ENCODE data around the gene PGA4. TPM values are rescaled to one million over a fixed set of nuclear protein-coding genes. Genes with fewer than 3 reads are reported as not detected.

Gene PGA4
- total and polyA plus RNA-seq, 2 donors (not counting 3 experiments of a cell fraction or from before 2014, with no cell fraction given), result 0.15 TPM; not detected in 1

DNA sequence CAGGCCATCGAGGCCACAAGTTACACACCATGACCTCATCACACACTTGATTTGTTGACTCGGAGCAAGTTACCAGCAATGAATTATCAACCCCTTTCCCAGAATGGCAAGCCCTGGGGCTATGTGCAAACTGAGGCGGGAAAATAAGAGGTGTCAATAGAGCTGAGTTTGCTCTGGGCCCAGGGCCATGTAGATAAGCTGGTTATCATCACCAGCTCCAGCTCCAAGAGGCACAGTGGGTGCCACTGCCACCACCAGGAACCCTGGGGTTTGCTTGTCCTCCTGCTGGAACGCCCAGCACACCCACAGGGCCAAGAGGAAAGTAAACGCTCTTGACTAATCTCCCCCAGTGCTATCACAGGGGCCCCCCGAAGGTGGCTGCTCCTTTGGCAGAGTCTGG, 47.9 kb upstream of the PGA4 start:
- Histone ChIP-seq H3K4me1 (ENCODE audit: control insufficient read depth, extremely low read depth, insufficient read depth, low read length) (no peaks in the 10 kb centered on the region), H3K79me2 (ENCODE audit: control insufficient read depth, insufficient read depth, low read length) (no peaks in the 10 kb centered on the region), H3K27ac (ENCODE audit: insufficient read depth, low read depth, low read length) (no peak overlapping the region), H3K9me3 (replicated peaks; ENCODE audit: control insufficient read depth, insufficient read depth, low read length) (no peaks in the 10 kb centered on the region), H3K4me2 (ENCODE audit: insufficient read depth, low read length) (no peak overlapping the region), H3K27me3 (ENCODE audit: control insufficient read depth in 2 of 2, insufficient read depth in 2 of 2, low read length in 2 of 2) (peaks cover 5 to 16% of the 10 kb centered on the region in 2 experiments), H3K9me1 (replicated peaks; ENCODE audit: control insufficient read depth, extremely low read depth, insufficient read depth, low read length) (no peaks in the 10 kb centered on the region), H3K9ac (replicated peaks; ENCODE audit: extremely low read depth, insufficient read depth, low read length) (no peak overlapping the region), H3K4me3 (replicated peaks in 1 of 3; ENCODE audit: insufficient read depth in 1 of 3, low read depth in 1 of 3, low read length in 3 of 3) (no peak overlapping the region), H4K20me1 (replicated peaks; ENCODE audit: control insufficient read depth, extremely low read depth, insufficient read depth, low read length) (no peaks in the 10 kb centered on the region), H3K36me3 (ENCODE audit: control insufficient read depth in 2 of 2, extremely low read depth in 1 of 2, insufficient read depth in 2 of 2, low read length in 2 of 2) (no peaks in the 10 kb centered on the region), H2AFZ (ENCODE audit: low read depth, low read length) (no peak overlapping the region)
- BruUV-seq (replicated peaks), result no TSS peak
- intact Hi-C loops (cut with micrococcal nuclease) (no loop called here), dilution Hi-C loops (cut with MboI; ENCODE audit: extremely low pct_ligation_motif_present, low sequenced_read_pairs) (no loop called here)
- ChIA-PET POLR2A (no interaction called here), CTCF (interaction anchor here (0.7 to 2.7 kb wide), 6 partner anchors 15 to 343 kb away, joined by 3 to 8 read pairs (median 4); no protein-coding TSS in a partner anchor)
- no peak for DNase-seq (ENCODE audit: low read depth, low spot score)
- TF ChIP-seq POLR2A (IDR thresholded peaks at IDR 0.05; ENCODE audit: low read depth, low read length) (no peak), CTCF (IDR thresholded peaks at IDR 0.05; ENCODE audit: extremely low read depth in 1 of 2, insufficient read depth in 1 of 2, low read depth in 1 of 2, low read length in 2 of 2) (no peak), MYC (IDR thresholded peaks at IDR 0.05; ENCODE audit: low read depth, low read length) (no peak), JUN (IDR thresholded peaks at IDR 0.05; ENCODE audit: borderline replicate concordance, insufficient read depth, insufficient read length, low read depth) (no peak), GATA2 (IDR thresholded peaks at IDR 0.05; ENCODE audit: insufficient read depth, insufficient read length, low read depth, low read length) (no peak), EZH2 (IDR thresholded peaks at IDR 0.05; ENCODE audit: borderline replicate concordance, low read depth, low read length, severe bottlenecking) (no peak), FOS (IDR thresholded peaks at IDR 0.05; ENCODE audit: borderline replicate concordance, insufficient read depth, low read length) (no peak), POLR2AphosphoS5 (IDR thresholded peaks at IDR 0.05; ENCODE audit: insufficient read depth, low read depth, low read length) (no peak)
- TF ChIP-seq, protein P1, sequence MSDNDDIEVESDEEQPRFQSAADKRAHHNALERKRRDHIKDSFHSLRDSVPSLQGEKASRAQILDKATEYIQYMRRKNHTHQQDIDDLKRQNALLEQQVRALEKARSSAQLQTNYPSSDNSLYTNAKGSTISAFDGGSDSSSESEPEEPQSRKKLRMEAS (IDR thresholded peaks at IDR 0.05; ENCODE audit: insufficient read depth, insufficient read length), result no peak
- no peak for FAIRE-seq

Measured in endothelial cell of umbilical vein (primary cell).